Kidney tubule cell (primary cell): ENCODE data around the gene GRID1.
A peak's percentile ranks its signal among the peaks of the same experiment; 100 is the strongest.
"Not testable (repeated sequence)": the region's sequence is repeated elsewhere in the genome, so short reads cannot be mapped to it uniquely, and the experiment has no call there.

Experiments used
- DNase-seq: peaks from one replicate; pipeline ENCODE4 v3.0.0-alpha.2; 2018; ENCODE audit warnings: low spot score

GRID1 gene

DNA sequence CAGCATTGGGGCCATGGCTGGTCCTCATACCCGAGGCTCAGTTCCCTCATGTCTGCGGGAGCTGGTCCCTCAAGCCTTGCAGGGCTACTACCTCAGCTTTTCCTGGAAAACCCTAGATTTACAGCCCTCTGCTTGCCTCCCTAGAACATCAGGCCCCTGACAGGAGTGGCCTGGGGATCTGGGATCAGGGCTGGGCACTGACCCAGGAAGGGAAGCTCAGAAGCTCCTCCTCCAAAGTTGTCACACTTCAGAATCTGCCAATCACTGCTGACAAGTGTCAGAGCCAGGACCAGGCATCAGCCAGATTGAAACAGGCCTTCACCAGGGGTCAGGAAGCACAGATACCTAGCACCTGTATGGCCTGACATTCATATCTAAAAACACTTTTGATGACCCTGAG, 115.2 kb downstream of the GRID1 start:
- DNase-seq, result no peak

DNA sequence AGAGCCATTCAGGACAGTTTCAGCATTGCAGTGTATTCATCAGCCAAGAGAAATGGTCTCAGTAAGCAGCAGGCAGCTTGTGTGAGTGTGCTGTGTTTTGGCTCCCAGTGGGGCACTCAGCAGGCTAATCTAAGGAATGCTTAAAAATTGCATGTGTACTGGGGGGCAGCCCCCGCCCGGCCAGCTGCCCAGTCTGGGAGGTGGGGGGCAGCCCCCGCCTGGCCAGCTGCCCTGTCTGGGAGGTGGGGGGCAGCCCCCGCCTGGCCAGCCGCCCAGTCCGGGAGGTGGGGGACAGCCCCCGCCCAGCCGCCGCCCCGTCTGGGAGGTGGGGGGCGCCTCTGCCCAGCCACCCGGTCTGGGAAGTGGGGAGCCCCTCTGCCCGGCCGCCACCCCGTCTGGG, 116.2 kb downstream of the GRID1 start:
- no peak for DNase-seq

DNA sequence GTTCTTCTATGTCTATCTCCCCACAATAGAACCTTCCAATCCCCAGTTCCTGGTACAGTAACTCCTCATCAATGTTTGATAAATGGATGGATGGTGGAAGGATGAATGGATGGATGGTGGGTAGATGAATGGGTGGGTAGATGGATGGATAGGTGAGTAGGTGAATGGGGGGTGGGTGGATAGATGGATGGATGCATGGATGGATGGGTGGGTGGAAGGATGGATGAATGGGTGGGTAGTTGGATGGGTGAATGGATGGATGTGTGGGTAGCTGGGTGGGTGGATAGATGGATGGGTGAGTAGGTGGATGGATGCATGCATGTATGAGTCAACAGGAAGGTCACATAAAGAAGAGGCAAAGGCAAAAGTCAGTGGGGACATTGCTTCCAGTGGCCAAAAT, 116.8 kb downstream of the GRID1 start:
- no peak for DNase-seq

DNA sequence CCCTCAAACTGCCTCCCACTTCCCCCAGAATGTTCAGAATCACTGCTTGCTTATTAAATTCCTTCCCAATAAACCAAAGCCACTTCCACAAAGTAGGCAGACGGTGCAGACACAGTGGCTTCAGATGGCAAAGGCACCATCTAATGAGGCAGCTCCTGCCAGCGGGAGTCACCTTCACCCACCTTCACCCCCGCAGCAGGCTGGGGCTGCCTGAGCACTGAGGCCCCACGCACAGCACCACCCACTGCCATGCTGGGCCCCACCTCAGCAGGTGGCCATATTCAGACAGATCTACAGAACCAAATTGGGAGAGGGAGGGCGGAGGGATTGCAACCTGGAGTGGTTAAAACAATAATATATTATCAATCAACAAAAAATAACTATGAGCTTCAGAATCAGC, 118.5 kb downstream of the GRID1 start:
- no peak for DNase-seq

- no peak for DNase-seq
These were observed 119.0 kb downstream of the GRID1 start for GRCh38 chr10:86247588-86247987.

- DNase-seq, result no peak
These were observed 119.5 kb downstream of the GRID1 start for GRCh38 chr10:86247073-86247472.

- DNase-seq, result no peak
These were observed 120.2 kb downstream of the GRID1 start for GRCh38 chr10:86246279-86246940.

DNA sequence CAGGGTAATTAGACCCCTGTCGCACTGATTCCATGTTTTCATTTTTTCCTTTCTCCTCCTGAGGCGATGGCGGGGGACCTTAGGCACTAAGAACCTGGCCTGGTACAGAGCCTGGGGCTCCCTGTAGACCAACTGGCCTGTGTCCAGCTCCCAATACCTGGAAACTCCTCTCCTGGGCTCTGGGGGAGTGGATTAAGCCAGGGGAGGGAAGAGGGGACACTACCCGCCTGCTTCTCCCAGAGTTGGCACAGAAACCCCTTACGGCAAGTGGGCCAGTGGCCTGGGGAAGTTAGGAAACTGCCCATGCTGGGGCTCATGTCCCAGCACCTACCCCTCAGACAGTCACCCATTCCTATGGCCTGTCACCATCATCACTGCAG, 121.6 kb downstream of the GRID1 start:
- no peak for DNase-seq

DNA sequence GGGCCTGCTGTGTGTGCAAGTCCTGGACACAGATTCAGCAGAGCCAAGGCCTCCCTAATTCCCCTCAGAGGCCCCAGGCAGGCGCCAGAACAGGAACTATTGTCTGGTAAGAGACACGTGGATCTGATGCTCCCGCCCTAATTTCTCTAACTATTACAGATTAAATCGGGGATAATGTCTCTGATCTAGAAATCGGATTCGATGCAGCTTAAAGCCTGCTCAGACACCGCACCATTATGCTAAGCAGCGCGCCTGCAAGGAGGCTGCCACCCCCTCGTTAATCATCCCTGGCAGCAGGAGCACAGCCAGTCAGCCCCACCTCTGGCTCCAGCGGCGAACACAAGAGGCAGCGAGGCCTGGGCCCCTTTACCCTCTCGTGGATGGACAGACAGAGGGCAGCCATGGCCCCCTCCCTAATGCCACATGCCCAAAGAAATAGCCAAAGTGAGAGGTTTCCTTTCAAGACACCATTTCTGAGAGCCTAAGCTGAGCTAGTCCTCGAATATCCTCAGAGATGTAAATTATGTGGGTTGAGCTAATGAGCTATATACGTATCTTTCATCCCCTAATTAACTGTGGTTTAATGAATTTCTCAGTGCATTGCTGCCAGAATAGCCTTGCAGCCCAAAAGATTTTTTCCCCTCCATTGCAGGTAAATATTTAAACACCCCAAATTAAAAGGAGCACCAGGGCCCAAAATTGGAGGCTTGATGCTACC, 122.1 kb downstream of the GRID1 start:
- DNase-seq, result no peak

GRCh38 chr10:86243651-86244155, 122.9 kb downstream of the GRID1 start:
- DNase-seq, result no peak

- DNase-seq, result no peak
These were observed 123.8 kb downstream of the GRID1 start for GRCh38 chr10:86242761-86243160.

DNA sequence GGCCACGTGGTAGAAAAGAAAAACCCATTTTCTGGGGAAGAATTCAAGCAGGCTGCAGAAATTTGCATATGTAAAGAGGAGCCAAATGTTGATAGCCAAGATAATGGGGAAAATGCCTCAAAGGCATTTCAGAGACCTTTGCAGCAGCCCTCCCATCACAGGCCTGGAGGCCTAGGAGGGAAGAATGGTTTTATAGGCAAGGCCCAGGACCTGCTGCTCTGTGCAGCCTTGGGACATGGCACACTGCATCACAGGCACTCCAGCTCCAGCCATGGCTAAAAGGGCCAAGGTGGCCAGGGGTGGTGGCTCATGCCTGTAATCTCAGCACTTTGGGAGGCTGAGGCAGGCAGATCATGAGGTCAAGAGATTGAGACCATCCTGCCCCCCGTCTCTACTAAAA, 128.5 kb downstream of the GRID1 start:
- not testable (repeated sequence) for DNase-seq

- no peak for DNase-seq
These were observed 131.9 kb downstream of the GRID1 start for GRCh38 chr10:86234541-86235270.

- no peak for DNase-seq
These were observed 132.5 kb downstream of the GRID1 start for GRCh38 chr10:86234107-86234506.

DNA sequence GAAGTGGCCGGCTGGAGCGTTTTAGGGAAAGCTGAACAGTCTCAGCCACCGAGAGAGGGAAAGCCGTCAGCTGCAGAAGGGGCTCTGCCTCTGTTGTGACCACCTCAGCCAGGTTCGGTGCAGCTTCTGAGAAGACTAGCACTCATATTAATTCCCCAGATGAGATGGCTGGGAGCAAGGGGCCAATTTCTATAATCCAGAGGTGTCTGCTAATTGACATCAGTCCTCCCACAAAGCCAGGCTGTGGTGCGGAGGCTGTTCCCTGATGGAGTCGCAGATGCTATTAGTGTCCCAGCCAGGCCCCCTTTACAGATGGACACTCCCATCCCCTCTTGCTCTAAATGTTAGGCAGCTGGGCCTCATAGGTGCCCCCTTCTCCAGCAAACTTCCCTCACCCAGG, 133.5 kb downstream of the GRID1 start:
- no peak for DNase-seq

- no peak for DNase-seq
These were observed 134.0 kb downstream of the GRID1 start for GRCh38 chr10:86232644-86233043.

GRCh38 chr10:86231796-86232560, 134.6 kb downstream of the GRID1 start:
- DNase-seq, result no peak

DNA sequence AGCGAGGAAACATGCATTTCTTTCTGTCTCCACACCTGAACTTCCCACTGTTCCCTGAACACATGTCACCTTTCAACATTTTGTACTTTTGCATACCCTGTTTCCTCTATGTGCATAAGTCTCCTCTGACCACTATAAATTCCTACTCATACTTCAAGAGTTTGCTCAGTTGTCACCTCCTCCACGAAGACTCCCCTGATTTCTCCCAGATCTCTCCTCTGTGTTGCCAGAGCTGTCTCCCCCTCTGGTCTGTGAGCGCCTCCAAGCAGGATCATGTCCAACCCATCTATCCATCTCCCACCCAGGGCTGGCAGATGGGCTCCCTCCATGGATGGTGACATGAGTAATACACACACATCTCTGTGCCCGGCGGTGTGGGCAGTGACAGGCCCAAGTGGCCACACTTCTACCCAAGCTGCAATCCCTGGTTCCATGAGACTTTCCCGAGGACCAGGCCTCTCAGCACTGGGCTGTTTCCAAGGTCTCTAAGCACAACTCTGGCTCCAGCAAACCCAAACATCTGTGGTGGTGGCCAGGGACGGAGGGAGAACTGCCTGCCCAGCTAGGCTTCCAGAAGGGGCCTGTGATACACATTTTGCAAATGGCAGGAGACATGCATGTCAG, 135.9 kb downstream of the GRID1 start:
- no peak for DNase-seq

- no peak for DNase-seq
These were observed 136.6 kb downstream of the GRID1 start for GRCh38 chr10:86229811-86230556.

DNA sequence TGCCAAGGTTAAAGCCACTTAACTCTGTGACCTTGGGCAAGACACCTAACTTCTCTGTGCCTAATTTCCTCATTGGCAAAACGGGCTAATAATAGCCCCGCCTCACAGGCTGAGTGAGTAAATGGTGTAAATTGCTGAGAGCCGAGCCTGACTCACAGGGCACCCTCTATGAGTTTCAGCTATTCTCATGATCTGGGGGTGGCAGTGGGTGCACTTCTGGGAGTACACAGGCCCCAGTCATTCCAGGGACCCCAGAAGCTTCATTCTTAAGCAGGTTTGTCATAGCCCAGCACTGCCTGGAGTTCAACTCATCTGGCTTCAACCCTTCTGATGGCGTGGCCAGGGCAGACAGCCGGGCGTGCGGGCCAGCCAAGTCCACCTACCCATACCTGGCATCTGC, 137.2 kb downstream of the GRID1 start:
- DNase-seq, result peak; percentile 49
